Parathyroid adenoma (tissue), 2 donors: Measurements from ENCODE around the gene PCGF2.
A peak's percentile ranks its signal among the peaks of the same experiment; 100 is the strongest.

Experiments
- H2AFZ ChIP-seq: fragments of 300-600 bp; sonication (generic); one replicate; pipeline ENCODE4 v1.7.0; 2017; ENCODE audit warnings: antibody characterized with exemption, mild to moderate bottlenecking
- H3K27ac ChIP-seq: fragments of 300-600 bp; sonication (generic); one replicate; pipeline ENCODE4 v1.7.0; 2017
- H3K27me3 ChIP-seq: fragments of 300-600 bp; sonication (generic); one replicate; pipeline ENCODE4 v1.7.0; 2017; ENCODE audit warnings: low read length; ENCODE audit not compliant: control insufficient read depth, insufficient read depth
- H3K36me3 ChIP-seq: fragments of 300-600 bp; sonication (generic); one replicate; pipeline ENCODE4 v1.7.0; 2017; ENCODE audit warnings: low read length; ENCODE audit not compliant: control insufficient read depth, insufficient read depth
- H3K4me1 ChIP-seq: fragments of 300-600 bp; sonication (generic); one replicate; pipeline ENCODE4 v1.7.0; 2017; ENCODE audit warnings: control low read depth
- H3K4me2 ChIP-seq: fragments of 300-600 bp; sonication (generic); one replicate; pipeline ENCODE4 v1.7.0; 2017; ENCODE audit warnings: low read length
- H3K4me3 ChIP-seq: fragments of 300-600 bp; sonication (generic); one replicate; pipeline ENCODE4 v1.7.0; 2017; ENCODE audit warnings: low read depth, low read length
- H3K79me2 ChIP-seq: fragments of 300-600 bp; sonication (generic); one replicate; pipeline ENCODE4 v1.7.0; 2017; ENCODE audit warnings: control low read depth
- H3K9ac ChIP-seq: fragments of 300-600 bp; sonication (generic); one replicate; pipeline ENCODE4 v1.7.0; 2017; ENCODE audit warnings: mild to moderate bottlenecking
- H3K9me3 ChIP-seq: fragments of 300-600 bp; sonication (generic); one replicate; pipeline ENCODE4 v1.7.0; 2017; ENCODE audit warnings: low read length; ENCODE audit not compliant: control insufficient read depth
- TF ChIP-seq, protein P1 (sequence below): fragments of 300-600 bp; sonication (generic); IDR thresholded peaks from one replicate; pipeline ENCODE4 v1.7.0; 2017; ENCODE audit warnings: antibody characterized with exemption, mild to moderate bottlenecking
- donor health status: primary hyperparathyroidism.

The PCGF2 gene

GRCh38 chr17:38750044-38750311, 1.8 kb upstream of the PCGF2 start:
- Histone ChIP-seq H3K27me3 (no peaks in the 10 kb centered on the region), H3K36me3 (no peaks in the 10 kb centered on the region), H2AFZ (peak overlapping the region; percentile 74), H3K27ac (peak overlapping the region; percentile 96), H3K9me3 (no peaks in the 10 kb centered on the region), H3K4me1 (peaks cover 31% of the 10 kb centered on the region), H3K9ac (no peak overlapping the region), H3K4me3 (peak overlapping the region; percentile 88), H3K79me2 (peaks cover 27% of the 10 kb centered on the region), H3K4me2 (peak overlapping the region; percentile 93)
- TF ChIP-seq, protein P1, sequence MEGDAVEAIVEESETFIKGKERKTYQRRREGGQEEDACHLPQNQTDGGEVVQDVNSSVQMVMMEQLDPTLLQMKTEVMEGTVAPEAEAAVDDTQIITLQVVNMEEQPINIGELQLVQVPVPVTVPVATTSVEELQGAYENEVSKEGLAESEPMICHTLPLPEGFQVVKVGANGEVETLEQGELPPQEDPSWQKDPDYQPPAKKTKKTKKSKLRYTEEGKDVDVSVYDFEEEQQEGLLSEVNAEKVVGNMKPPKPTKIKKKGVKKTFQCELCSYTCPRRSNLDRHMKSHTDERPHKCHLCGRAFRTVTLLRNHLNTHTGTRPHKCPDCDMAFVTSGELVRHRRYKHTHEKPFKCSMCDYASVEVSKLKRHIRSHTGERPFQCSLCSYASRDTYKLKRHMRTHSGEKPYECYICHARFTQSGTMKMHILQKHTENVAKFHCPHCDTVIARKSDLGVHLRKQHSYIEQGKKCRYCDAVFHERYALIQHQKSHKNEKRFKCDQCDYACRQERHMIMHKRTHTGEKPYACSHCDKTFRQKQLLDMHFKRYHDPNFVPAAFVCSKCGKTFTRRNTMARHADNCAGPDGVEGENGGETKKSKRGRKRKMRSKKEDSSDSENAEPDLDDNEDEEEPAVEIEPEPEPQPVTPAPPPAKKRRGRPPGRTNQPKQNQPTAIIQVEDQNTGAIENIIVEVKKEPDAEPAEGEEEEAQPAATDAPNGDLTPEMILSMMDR, result no peak

DNA sequence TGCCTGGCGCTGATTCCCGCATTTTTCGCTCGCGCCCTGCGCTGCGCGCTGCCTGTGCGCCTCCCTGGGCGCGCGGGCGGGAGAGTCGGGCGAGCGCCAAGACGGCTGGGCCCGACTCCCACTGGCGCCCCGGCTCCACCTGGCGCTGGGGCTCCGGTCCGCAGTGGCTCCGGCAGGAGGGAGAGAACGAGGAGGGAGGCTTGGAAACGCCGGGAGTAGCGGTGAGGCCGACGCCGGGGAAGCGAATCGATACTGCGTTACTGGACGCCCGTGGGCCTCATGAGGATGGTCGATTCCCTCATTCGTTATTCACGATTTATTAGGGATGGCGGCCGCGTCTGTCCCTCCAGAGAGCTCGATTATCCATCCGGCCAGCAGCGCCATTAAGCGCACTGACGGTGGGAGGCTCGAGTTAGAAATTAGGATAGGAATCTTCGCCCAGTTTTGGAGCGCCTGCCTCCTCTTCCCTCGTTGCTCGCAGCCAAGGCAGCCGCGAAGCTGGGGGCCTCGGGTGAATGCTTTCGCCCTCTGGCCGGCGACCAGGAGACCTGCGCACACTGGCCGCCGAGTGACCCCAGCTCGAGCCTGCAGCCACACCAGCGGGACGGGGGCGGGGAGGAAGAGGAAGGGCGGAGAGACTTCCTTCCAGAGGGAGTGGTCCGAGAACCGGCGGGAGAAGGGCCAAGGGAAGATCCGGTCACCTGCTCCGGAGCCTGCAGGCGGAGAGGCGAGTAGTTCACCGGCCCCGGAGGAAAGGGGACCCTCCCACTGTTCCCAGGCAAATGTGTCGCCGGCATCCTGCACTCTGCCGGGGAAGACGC, 1.3 kb upstream of the PCGF2 start:
- H3K4me2 ChIP-seq, result peak overlapping the region; percentile 93
- H3K4me1 ChIP-seq, result peaks cover 31% of the 10 kb centered on the region
- H3K36me3 ChIP-seq, result no peaks in the 10 kb centered on the region
- TF ChIP-seq, protein P1, result peak; percentile 21
- peak overlapping the region; percentile 74 for H2AFZ ChIP-seq
- H3K27ac ChIP-seq, result peak overlapping the region; percentile 96
- H3K9me3 ChIP-seq, result no peaks in the 10 kb centered on the region
- no peaks in the 10 kb centered on the region for H3K27me3 ChIP-seq
- peaks cover 25% of the 10 kb centered on the region for H3K79me2 ChIP-seq
- H3K4me3 ChIP-seq, result peak overlapping the region; percentile 88
- H3K9ac ChIP-seq, result peak overlapping the region; percentile 85

GRCh38 chr17:38748892-38749222, 721 bp upstream of the PCGF2 start:
- Histone ChIP-seq H3K79me2 (peaks cover 23% of the 10 kb centered on the region), H3K27ac (peak overlapping the region; percentile 96), H3K9me3 (no peaks in the 10 kb centered on the region), H2AFZ (peak overlapping the region; percentile 74), H3K9ac (peak overlapping the region; percentile 85), H3K4me3 (peak overlapping the region; percentile 88), H3K4me1 (peaks cover 33% of the 10 kb centered on the region), H3K36me3 (no peaks in the 10 kb centered on the region), H3K27me3 (no peaks in the 10 kb centered on the region), H3K4me2 (peak overlapping the region; percentile 93)
- TF ChIP-seq, protein P1, result no peak

DNA sequence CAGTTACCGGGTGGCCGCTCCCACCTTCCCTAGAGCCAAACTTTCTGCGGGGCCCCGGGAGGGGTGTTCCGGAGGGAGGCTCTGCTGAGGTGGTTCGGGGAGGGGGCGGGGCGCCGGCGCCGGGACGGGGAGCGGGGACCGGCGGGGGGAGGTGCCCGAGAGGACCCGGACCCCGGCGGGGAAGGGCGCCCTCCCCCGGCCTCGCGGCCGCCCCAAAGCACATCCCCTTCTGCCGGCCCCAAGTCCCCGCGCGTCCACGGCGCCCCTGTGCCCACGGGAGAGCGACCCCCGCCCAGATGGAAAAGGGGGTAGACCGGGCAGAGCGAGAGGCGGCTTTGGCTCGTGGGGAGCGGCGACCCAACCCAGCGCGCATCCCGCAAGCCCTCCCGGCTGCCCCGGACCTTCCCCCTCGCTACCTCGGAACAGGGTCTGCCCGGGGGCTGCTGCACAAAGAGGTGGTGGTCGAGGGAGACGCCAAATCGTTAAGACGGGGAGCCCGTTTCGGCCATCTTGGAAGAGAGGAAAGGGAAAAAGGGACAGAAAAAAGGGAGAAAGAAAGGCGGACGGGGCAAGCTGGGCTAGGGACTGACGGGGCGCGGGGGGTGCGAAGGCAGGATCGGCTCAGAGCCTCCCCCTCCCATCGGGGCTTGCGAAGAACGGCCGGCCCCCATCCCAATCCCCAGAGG, 530 bp downstream of the PCGF2 start:
- peak overlapping the region; percentile 75 for H3K4me3 ChIP-seq
- H3K4me2 ChIP-seq, result peak overlapping the region; percentile 79
- H3K9me3 ChIP-seq, result no peaks in the 10 kb centered on the region
- H3K79me2 ChIP-seq, result peaks cover 11% of the 10 kb centered on the region
- no peaks in the 10 kb centered on the region for H3K36me3 ChIP-seq
- H3K27ac ChIP-seq, result peak overlapping the region; percentile 78
- H2AFZ ChIP-seq, result peak overlapping the region; percentile 83
- peaks cover 35% of the 10 kb centered on the region for H3K4me1 ChIP-seq
- H3K9ac ChIP-seq, result peak overlapping the region; percentile 88
- H3K27me3 ChIP-seq, result no peaks in the 10 kb centered on the region
- TF ChIP-seq, protein P1, result no peak
